ENCODE measurements around the gene CALML3. TPM values are rescaled to one million over a fixed set of nuclear protein-coding genes. Genes with fewer than 3 reads are reported as not detected.

The CALML3 gene
- total RNA-seq, 2 experiments from 2014 or later = not detected

GRCh38 chr10:5528989-5529701 is 4.4 kb downstream of the CALML3 start:
- Mint-ChIP-seq H3K36me3 (ENCODE audit: low read depth) (no peaks in the 10 kb centered on the region), H3K9me3 (no peaks in the 10 kb centered on the region), H3K27ac (no peak overlapping the region), H3K4me3 (no peak overlapping the region), H3K27me3 (no peaks in the 10 kb centered on the region), H3K4me1 (no peaks in the 10 kb centered on the region)
- CTCF ChIA-PET = no interaction called here
- DNase-seq = no peak
- POLR2A ChIA-PET = no interaction called here

DNA sequence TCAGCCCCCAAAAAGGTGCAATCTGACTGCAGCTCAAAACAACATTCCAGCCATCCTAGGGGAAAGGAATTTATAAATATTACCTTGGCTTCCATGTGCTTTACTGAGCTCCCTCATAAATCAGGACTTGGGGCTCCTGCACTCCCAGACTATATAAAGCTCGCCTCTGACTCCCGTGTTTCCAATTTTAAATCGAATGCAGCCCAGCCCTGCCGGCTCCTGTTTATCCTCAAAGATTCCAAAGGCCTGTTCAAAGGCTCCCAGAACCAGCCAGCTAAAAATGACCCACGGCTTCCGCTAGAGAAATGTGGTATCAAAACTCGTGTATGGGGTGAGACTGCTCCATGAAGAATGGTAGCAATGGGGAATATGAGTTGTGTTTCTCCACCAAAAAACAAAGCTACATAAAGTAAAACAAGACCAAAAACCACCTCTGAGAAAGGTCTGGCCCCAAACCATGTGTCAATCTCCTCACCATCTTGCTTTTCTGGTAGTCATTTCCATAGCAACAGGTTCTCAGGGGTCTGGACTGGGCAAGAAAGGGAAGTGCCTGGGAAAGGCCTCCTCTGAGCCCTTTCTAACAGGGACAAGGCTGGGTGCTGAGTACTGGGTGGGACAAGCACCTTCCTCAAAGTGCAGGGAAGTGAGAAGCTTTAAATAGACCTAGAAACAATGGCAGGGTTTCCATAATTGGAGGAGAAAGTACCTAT is 5.1 kb downstream of the CALML3 start:
- Mint-ChIP-seq H3K27ac (no peak overlapping the region), H3K4me1 (no peaks in the 10 kb centered on the region), H3K4me3 (no peak overlapping the region), H3K27me3 (no peaks in the 10 kb centered on the region), H3K36me3 (ENCODE audit: low read depth) (no peaks in the 10 kb centered on the region), H3K9me3 (no peaks in the 10 kb centered on the region)
- CTCF ChIA-PET = interaction anchor here (1.2 kb wide), 1 partner anchor 27 kb away, joined by 5 read pairs; no protein-coding TSS in a partner anchor
- no peak for DNase-seq
- POLR2A ChIA-PET = no interaction called here

DNA sequence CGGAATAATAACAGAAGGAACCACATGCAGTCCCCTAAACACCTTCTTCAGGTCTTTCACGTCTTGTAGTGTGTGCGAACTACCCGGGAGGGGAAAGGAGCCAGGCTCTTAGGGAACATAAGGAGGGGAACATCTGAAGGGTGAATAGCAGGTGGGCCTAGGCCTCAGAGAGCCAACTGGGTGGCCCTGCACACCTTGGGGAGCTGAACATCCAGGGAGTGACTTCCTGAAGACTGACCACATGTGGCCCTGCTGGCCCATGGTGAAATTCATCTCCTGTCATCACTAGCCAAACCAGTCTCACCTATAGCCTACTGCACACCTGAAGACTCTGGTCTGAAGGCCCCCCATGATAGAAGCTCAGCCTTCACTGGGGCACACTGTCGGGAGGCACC is 5.6 kb downstream of the CALML3 start:
- no peaks in the 10 kb centered on the region for H3K9me3 Mint-ChIP-seq
- H3K36me3 Mint-ChIP-seq (ENCODE audit: low read depth) = no peaks in the 10 kb centered on the region
- H3K27ac Mint-ChIP-seq = no peak overlapping the region
- no peaks in the 10 kb centered on the region for H3K27me3 Mint-ChIP-seq
- ChIA-PET CTCF (interaction anchor here (1.2 kb wide), 1 partner anchor 26 kb away, joined by 5 read pairs; no protein-coding TSS in a partner anchor), POLR2A (no interaction called here)
- no peak overlapping the region for H3K4me3 Mint-ChIP-seq
- no peak for DNase-seq
- no peaks in the 10 kb centered on the region for H3K4me1 Mint-ChIP-seq

GRCh38 chr10:5530846-5531557 is 6.2 kb downstream of the CALML3 start:
- POLR2A ChIA-PET = no interaction called here
- Mint-ChIP-seq H3K27ac (no peak overlapping the region), H3K9me3 (no peaks in the 10 kb centered on the region), H3K27me3 (no peaks in the 10 kb centered on the region), H3K4me1 (no peaks in the 10 kb centered on the region), H3K36me3 (ENCODE audit: low read depth) (no peaks in the 10 kb centered on the region), H3K4me3 (no peak overlapping the region)
- CTCF ChIA-PET = interaction anchor here (0.5 to 1.2 kb wide), 2 partner anchors 18 to 26 kb away, joined by 3 to 5 read pairs; no protein-coding TSS in a partner anchor
- no peak for DNase-seq

GRCh38 chr10:5531558-5532306 is 7.0 kb downstream of the CALML3 start:
- Mint-ChIP-seq H3K36me3 (ENCODE audit: low read depth) (no peaks in the 10 kb centered on the region), H3K9me3 (no peaks in the 10 kb centered on the region), H3K4me3 (no peak overlapping the region), H3K27ac (no peak overlapping the region), H3K4me1 (no peaks in the 10 kb centered on the region), H3K27me3 (no peaks in the 10 kb centered on the region)
- DNase-seq = no peak
- ChIA-PET POLR2A (no interaction called here), CTCF (no interaction called here)

DNA sequence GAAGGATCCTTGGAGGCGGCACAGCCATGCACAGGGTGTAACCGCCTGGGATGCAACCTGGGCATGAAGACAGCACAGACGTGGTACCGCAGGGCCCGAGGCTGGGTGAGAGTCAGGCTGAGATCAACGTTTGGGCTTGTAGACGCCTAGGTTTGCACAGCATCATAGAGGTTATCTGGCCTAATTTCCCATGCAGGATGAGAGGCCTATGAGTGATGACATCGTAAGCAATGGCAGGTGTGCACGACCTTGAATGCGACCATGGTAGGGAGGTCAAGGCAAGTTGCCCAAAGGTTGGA is 7.5 kb downstream of the CALML3 start:
- H3K4me1 Mint-ChIP-seq = no peaks in the 10 kb centered on the region
- CTCF ChIA-PET = interaction anchor here (0.7 kb wide), 1 partner anchor 21 kb away, joined by 3 read pairs; no protein-coding TSS in a partner anchor
- DNase-seq = no peak
- H3K9me3 Mint-ChIP-seq = no peaks in the 10 kb centered on the region
- no peak overlapping the region for H3K27ac Mint-ChIP-seq
- no peak overlapping the region for H3K4me3 Mint-ChIP-seq
- no peaks in the 10 kb centered on the region for H3K36me3 Mint-ChIP-seq (ENCODE audit: low read depth)
- no peaks in the 10 kb centered on the region for H3K27me3 Mint-ChIP-seq
- POLR2A ChIA-PET = no interaction called here

DNA sequence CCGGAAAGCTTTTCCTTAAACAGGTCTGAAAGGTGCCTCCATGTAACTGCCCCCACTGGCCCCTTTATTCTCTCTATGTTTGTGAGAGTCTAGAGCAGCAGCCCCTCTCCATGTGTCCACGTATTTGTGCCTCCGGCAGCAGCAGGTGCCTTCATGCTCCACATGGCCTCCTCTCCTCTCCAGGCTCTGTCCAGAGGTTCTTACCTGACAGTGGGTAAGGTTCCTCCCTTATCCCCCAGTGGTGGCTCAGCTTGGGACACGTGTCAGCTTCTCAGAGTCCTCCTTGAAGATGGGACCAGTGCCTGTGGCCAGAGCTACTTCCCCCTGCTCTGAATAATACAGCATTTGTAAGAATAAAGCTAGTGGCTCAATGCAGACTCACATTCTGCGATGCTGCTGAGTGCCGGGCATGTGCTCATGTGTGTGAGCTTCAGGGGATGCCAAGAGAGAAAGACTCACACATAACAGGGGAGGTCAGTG is 7.9 kb downstream of the CALML3 start:
- no peaks in the 10 kb centered on the region for H3K4me1 Mint-ChIP-seq
- CTCF ChIA-PET = interaction anchor here (0.7 kb wide), 1 partner anchor 21 kb away, joined by 3 read pairs; no protein-coding TSS in a partner anchor

GRCh38 chr10:5533098-5533731 is 8.5 kb downstream of the CALML3 start:
- Mint-ChIP-seq H3K27ac (no peak overlapping the region), H3K4me3 (no peak overlapping the region), H3K27me3 (no peaks in the 10 kb centered on the region), H3K36me3 (ENCODE audit: low read depth) (no peaks in the 10 kb centered on the region), H3K4me1 (no peaks in the 10 kb centered on the region), H3K9me3 (no peaks in the 10 kb centered on the region)
- no peak for DNase-seq
- CTCF ChIA-PET = no interaction called here
- POLR2A ChIA-PET = no interaction called here

More for the DNA sequence above, 7.9 kb downstream of the CALML3 start:
- no peaks in the 10 kb centered on the region for H3K36me3 Mint-ChIP-seq (ENCODE audit: low read depth)
- no peak overlapping the region for H3K4me3 Mint-ChIP-seq
- H3K27me3 Mint-ChIP-seq = no peaks in the 10 kb centered on the region
- POLR2A ChIA-PET = no interaction called here
- DNase-seq = no peak
- no peaks in the 10 kb centered on the region for H3K9me3 Mint-ChIP-seq
- H3K27ac Mint-ChIP-seq = no peak overlapping the region

- Mint-ChIP-seq H3K4me3 (no peak overlapping the region), H3K4me1 (no peaks in the 10 kb centered on the region), H3K27ac (no peak overlapping the region), H3K27me3 (no peaks in the 10 kb centered on the region), H3K36me3 (ENCODE audit: low read depth) (no peaks in the 10 kb centered on the region), H3K9me3 (no peaks in the 10 kb centered on the region)
- ChIA-PET CTCF (interaction anchor here (1.4 kb wide), 1 partner anchor 89 kb away, joined by 3 read pairs; no protein-coding TSS in a partner anchor), POLR2A (no interaction called here)
- no peak for DNase-seq
Measured at GRCh38 chr10:5534051-5534821, 9.5 kb downstream of the CALML3 start.

DNA sequence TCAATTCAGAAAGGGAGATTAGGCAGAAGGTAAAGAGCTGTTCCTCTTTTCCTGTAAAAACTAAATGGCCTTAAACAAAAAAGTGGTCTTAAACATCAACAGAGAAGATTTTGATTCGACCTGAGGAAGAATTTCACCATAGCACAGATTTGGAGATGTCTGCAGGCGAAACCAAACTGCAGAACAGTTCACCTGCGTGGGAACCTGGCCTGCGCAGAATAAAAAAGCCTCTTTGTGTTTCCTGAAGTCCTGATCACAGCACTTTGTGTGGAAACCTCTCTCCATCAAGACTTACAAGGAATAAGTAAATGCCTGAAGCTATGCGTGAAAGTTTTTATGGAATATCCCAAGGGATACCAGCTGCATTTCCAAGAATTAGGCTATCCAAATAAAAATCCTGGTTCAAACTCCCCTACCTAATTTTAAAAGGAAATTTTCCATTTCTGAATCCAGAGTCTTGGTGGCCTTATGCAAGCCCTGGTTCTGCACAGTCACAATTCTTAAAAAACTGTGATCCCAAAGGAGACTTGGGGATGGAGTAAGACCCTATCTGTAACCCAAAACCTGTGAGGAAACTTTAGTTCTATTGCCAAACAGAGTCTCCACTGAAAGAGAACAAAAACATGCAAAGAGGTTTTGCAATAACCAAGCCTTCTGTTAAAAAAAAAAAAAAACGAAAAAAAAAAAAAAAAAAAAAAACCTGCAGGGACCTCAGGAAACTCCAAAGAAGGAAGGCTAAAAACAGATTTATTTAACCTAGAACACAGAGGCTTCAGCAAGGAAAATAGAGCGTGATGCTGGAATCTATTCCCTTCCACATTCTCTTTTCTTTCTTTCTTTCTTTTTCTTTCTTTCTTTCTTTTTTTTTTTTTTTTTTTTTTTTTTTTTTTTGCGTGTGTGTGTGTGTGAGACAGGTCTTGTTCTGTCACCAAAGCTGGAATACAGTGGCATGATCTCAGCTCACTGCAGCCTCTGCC is 10.4 kb downstream of the CALML3 start:
- DNase-seq = no peak
- H3K27me3 Mint-ChIP-seq = no peaks in the 10 kb centered on the region
- H3K27ac Mint-ChIP-seq = no peak overlapping the region
- POLR2A ChIA-PET = no interaction called here
- H3K4me1 Mint-ChIP-seq = no peaks in the 10 kb centered on the region
- H3K36me3 Mint-ChIP-seq (ENCODE audit: low read depth) = no peaks in the 10 kb centered on the region
- H3K4me3 Mint-ChIP-seq = no peak overlapping the region
- CTCF ChIA-PET = interaction anchor here (1.4 kb wide), 1 partner anchor 88 kb away, joined by 3 read pairs; no protein-coding TSS in a partner anchor
- no peaks in the 10 kb centered on the region for H3K9me3 Mint-ChIP-seq

GRCh38 chr10:5536486-5537081 is 11.8 kb downstream of the CALML3 start:
- Mint-ChIP-seq H3K27me3 (no peaks in the 10 kb centered on the region), H3K4me3 (no peak overlapping the region), H3K27ac (no peak overlapping the region), H3K36me3 (ENCODE audit: low read depth) (peaks cover 2% of the 10 kb centered on the region), H3K9me3 (peaks cover 9% of the 10 kb centered on the region), H3K4me1 (no peaks in the 10 kb centered on the region)
- CTCF ChIA-PET = interaction anchor here (0.5 kb wide), 1 partner anchor 444 kb away, joined by 4 read pairs; no protein-coding TSS in a partner anchor
- DNase-seq = no peak
- POLR2A ChIA-PET = no interaction called here
